OCI-LY3 (cell line): ENCODE measurements around the gene TRIM7.
A peak's percentile ranks its signal among the peaks of the same experiment; 100 is the strongest.

Source experiments
- H2AFZ ChIP-seq: fragments of 200-600, 300-600 bp; shearing (Covaris generic); 2 replicates; pipeline ENCODE4 v1.6.0; 2014; ENCODE audit warnings: antibody characterized with exemption, low read depth, low read length
- H3K27ac ChIP-seq: fragments of 200-600, 300-600 bp; sonication (generic); 2 replicates; pipeline ENCODE4 v1.5.1; 2014; ENCODE audit warnings: mild to moderate bottlenecking, low read length, moderate library complexity, mixed read lengths
- H3K27me3 ChIP-seq: fragments of 200-600, 300-600 bp; sonication (generic); 2 replicates; pipeline ENCODE4 v1.6.1; 2014; ENCODE audit warnings: low read depth, low read length, mixed read lengths
- H3K36me3 ChIP-seq: fragments of 200-600, 300-600 bp; sonication (generic); replicated peaks from 2 replicates; pipeline ENCODE3; 2014; ENCODE audit warnings: low read depth, low read length, mixed read lengths
- H3K4me1 ChIP-seq: fragments of 300-600, 200-600 bp; sonication (generic); 2 replicates; pipeline ENCODE4 v1.6.1; 2014; ENCODE audit warnings: low read length, mixed read lengths
- H3K4me2 ChIP-seq: fragments of 200-600, 300-600 bp; sonication (generic); 2 replicates; pipeline ENCODE4 v1.6.1; 2014; ENCODE audit warnings: low read length, mixed read lengths
- H3K4me3 ChIP-seq: fragments of 300-600, 200-600 bp; sonication (generic); 2 replicates; pipeline ENCODE4 v1.5.1; 2014; ENCODE audit warnings: antibody characterized with exemption, mild to moderate bottlenecking, low read length, moderate library complexity
- H3K79me2 ChIP-seq: fragments of 300-600, 200-600 bp; shearing (Covaris generic); 2 replicates; pipeline ENCODE4 v1.6.1; 2014; ENCODE audit warnings: mild to moderate bottlenecking, low read length, mixed read lengths
- H3K9ac ChIP-seq: fragments of 300-600, 200-600 bp; shearing (Covaris generic); 2 replicates; pipeline ENCODE4 v1.6.0; 2014; ENCODE audit warnings: mild to moderate bottlenecking, low read length, moderate library complexity
- H3K9me3 ChIP-seq: fragments of 200-600, 300-600 bp; shearing (Covaris generic); 2 replicates; pipeline ENCODE4 v1.6.1; 2014; ENCODE audit warnings: low read length, mixed read lengths; ENCODE audit not compliant: insufficient read depth
- H4K20me1 ChIP-seq: fragments of 200-600, 300-600 bp; sonication (generic); 2 replicates; pipeline ENCODE4 v1.6.1; 2016; ENCODE audit warnings: low read length, mixed read lengths; ENCODE audit not compliant: insufficient read depth
- EZH2phosphoT487 ChIP-seq: fragments of 200-600 bp; shearing (Covaris generic); IDR thresholded peaks from 2 replicates; pipeline ENCODE4 v1.6.1; 2018; ENCODE audit warnings: antibody characterized with exemption, mixed run types, low read depth
- TF ChIP-seq, protein P1 (sequence below): fragments of 200-600, 300-600 bp; sonication (generic); IDR thresholded peaks from 2 replicates; pipeline ENCODE4 v1.5.1; 2014; ENCODE audit warnings: antibody characterized with exemption, low read length, low read depth

TRIM7 gene

DNA sequence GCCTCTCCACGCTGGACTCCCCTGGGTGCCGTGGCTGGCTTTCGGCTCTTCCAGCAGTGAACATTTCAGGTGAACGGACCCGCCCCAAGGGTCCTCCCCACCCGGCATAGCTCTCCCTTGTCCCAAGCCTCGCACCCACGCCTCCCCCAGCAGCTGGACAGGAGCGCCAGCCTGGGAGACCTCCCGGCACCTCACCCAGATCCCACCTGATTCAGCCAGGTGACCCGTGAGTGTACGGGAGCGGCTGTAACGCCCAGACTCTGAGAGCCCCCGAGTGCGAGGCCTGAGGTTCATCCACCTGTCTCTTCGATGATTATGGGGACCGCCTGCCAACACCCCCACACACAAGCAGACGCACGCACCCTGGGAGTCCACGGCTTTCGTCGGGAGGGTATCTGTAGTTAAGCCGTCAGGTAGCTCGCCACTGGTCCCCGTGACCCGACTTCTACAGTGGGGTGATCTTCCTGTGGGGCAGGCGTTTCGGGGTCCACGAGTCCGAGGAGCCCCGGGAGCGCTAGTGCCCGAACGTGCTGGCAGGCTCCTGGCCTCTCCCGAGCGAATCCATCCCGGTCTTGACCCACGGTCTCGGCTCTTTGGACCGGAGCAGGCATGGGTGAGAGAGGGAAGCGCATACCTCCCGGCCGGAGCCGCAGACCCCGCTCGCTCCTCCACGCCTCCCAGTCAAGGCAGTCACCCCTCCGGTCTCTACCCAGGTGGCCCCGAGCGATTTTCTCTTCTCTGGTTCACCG, 14.9 kb downstream of the TRIM7 start:
- Histone ChIP-seq H4K20me1 (no peaks in the 10 kb centered on the region), H3K27ac (peak overlapping the region; percentile 70), H3K4me2 (peak overlapping the region; percentile 89), H2AFZ (peak overlapping the region; percentile 82), H3K4me1 (peaks cover 8% of the 10 kb centered on the region), H3K9me3 (no peaks in the 10 kb centered on the region), H3K27me3 (no peaks in the 10 kb centered on the region), H3K4me3 (peak overlapping the region; percentile 81), H3K79me2 (peaks cover 12% of the 10 kb centered on the region), H3K36me3 (no peaks in the 10 kb centered on the region), H3K9ac (peak overlapping the region; percentile 85)
- TF ChIP-seq EZH2phosphoT487: no peak
- TF ChIP-seq, protein P1, sequence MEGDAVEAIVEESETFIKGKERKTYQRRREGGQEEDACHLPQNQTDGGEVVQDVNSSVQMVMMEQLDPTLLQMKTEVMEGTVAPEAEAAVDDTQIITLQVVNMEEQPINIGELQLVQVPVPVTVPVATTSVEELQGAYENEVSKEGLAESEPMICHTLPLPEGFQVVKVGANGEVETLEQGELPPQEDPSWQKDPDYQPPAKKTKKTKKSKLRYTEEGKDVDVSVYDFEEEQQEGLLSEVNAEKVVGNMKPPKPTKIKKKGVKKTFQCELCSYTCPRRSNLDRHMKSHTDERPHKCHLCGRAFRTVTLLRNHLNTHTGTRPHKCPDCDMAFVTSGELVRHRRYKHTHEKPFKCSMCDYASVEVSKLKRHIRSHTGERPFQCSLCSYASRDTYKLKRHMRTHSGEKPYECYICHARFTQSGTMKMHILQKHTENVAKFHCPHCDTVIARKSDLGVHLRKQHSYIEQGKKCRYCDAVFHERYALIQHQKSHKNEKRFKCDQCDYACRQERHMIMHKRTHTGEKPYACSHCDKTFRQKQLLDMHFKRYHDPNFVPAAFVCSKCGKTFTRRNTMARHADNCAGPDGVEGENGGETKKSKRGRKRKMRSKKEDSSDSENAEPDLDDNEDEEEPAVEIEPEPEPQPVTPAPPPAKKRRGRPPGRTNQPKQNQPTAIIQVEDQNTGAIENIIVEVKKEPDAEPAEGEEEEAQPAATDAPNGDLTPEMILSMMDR: no peak

DNA sequence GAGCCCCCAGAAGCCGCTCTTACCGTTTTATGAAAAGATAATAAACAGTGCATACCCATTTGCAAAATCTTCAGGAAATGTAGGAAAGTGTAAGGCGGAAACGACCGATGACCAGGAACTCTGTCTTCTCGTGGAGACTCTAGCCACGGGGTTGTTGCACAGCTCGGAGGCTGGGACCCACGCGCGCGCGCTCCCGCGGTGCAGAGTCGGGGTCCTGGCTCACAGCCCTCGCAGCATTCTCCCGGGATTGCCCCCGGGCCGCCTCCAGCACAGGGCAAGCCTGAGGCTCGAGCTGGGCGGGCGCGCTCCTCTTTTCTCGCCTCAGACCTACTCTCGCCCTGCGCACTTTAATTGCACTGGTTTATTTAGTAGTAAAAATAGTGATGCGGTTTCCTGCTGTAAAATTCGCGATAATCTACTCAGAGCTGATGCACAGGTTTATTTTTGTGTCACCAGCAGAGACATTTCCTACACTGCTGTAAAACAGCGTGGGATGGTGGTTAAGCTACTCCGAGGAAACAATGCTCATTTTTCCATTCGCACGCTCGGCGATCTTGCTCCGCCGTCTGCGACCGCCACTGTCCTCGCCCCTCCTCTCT, 15.5 kb downstream of the TRIM7 start:
- peak overlapping the region; percentile 82 for H2AFZ ChIP-seq
- H3K4me3 ChIP-seq: peak overlapping the region; percentile 81
- H3K4me1 ChIP-seq: peaks cover 11% of the 10 kb centered on the region
- peak overlapping the region; percentile 89 for H3K4me2 ChIP-seq
- H3K36me3 ChIP-seq: no peaks in the 10 kb centered on the region
- no peaks in the 10 kb centered on the region for H4K20me1 ChIP-seq
- H3K9me3 ChIP-seq: no peaks in the 10 kb centered on the region
- no peaks in the 10 kb centered on the region for H3K27me3 ChIP-seq
- TF ChIP-seq, protein P1: no peak
- no peak for TF ChIP-seq EZH2phosphoT487
- peak overlapping the region; percentile 38 for H3K27ac ChIP-seq
- peak overlapping the region; percentile 85 for H3K9ac ChIP-seq
- H3K79me2 ChIP-seq: peaks cover 12% of the 10 kb centered on the region

DNA sequence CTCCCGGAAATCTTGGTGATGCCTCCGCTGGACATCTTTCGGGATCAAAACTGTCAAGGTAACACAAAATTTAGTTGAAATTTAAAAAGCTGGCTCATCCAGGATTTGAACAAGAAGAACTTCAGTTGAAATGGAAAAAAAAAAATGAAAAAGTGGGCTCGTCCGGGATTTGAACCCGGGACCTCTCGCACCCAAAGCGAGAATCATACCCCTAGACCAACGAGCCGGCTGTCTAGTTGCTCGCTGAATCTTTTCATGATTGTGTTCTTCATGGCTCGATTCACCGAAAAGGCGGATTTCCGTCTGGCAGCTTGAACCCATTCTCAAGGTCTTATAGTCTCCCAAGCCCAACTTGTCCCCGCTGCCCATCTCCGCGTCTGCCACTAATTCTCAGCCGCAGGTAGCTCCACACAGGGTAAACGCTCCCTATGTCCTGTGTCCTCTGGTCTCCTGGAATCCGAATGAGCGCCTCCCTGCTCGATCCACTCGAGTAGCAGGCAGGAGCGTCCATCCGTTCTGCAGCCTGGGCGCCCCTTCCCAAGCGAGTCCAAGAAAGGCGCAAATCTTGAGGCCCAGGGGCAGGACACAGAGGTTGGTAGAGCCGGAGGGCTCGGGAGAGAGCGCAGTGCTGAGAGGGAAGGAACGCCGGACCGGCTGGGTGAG, 16.2 kb downstream of the TRIM7 start:
- TF ChIP-seq EZH2phosphoT487: no peak
- TF ChIP-seq, protein P1: peak; percentile 14; the same call in 1 of the 2 replicates
- Histone ChIP-seq H3K4me2 (peak overlapping the region; percentile 89), H4K20me1 (no peaks in the 10 kb centered on the region), H3K9me3 (no peaks in the 10 kb centered on the region), H3K27me3 (no peaks in the 10 kb centered on the region), H2AFZ (peak overlapping the region; percentile 82), H3K27ac (peak overlapping the region; percentile 84), H3K9ac (peak overlapping the region; percentile 94), H3K79me2 (peaks cover 12% of the 10 kb centered on the region), H3K4me3 (peak overlapping the region; percentile 81), H3K4me1 (peaks cover 11% of the 10 kb centered on the region), H3K36me3 (no peaks in the 10 kb centered on the region)
